ENCODE measurements around the gene PCDH17.

The PCDH17 gene

GRCh38 chr13:57631596-57632275, at the start of gene PCDH17:
Gene PCDH17, plus strand, starts transcription at chr13:57631744. Its CDS starts 803 bp downstream, at chr13:57632547.
- DNase-seq: peak in 1 of 2 donors; percentile 1

GRCh38 chr13:57582032-57582431, 49.5 kb upstream of the PCDH17 start:
- no peak for DNase-seq

- no peak for DNase-seq
Measured at GRCh38 chr13:57583529-57583928, 48.0 kb upstream of the PCDH17 start.

- no peak for DNase-seq
Measured at GRCh38 chr13:57588639-57589038, 42.9 kb upstream of the PCDH17 start.

- no peak for DNase-seq
Measured at GRCh38 chr13:57595775-57596174, 35.8 kb upstream of the PCDH17 start.

GRCh38 chr13:57601536-57601935, 30.0 kb upstream of the PCDH17 start:
- no peak for DNase-seq

GRCh38 chr13:57604442-57604841, 27.1 kb upstream of the PCDH17 start:
- DNase-seq: no peak

- no peak for DNase-seq
Measured at GRCh38 chr13:57611969-57612368, 19.6 kb upstream of the PCDH17 start.

- DNase-seq: no peak
Measured at GRCh38 chr13:57612568-57612967, 19.0 kb upstream of the PCDH17 start.

GRCh38 chr13:57624565-57625435, 6.7 kb upstream of the PCDH17 start:
- no peak for DNase-seq

GRCh38 chr13:57627663-57628062, 3.9 kb upstream of the PCDH17 start:
- no peak for DNase-seq

- DNase-seq: peak in 1 of 2 donors; percentile 1
Measured at GRCh38 chr13:57629391-57629804, 2.1 kb upstream of the PCDH17 start.

GRCh38 chr13:57629821-57630235, 1.7 kb upstream of the PCDH17 start:
- peak; percentile 27 to 42 for DNase-seq

GRCh38 chr13:57630661-57631595, 616 bp upstream of the PCDH17 start:
- DNase-seq: peak in 1 of 2 donors; percentile 8

GRCh38 chr13:57632276-57633140, 964 bp downstream of the PCDH17 start:
- peak in 1 of 2 donors; percentile 1 for DNase-seq

GRCh38 chr13:57633141-57633949, 1.8 kb downstream of the PCDH17 start:
- DNase-seq: peak in 1 of 2 donors; percentile 1

- DNase-seq: no peak
Measured at GRCh38 chr13:57633950-57634838, 2.6 kb downstream of the PCDH17 start.

- DNase-seq: no peak
Measured at GRCh38 chr13:57634839-57635165, 3.3 kb downstream of the PCDH17 start.

- DNase-seq: no peak
Measured at GRCh38 chr13:57635541-57636085, 4.1 kb downstream of the PCDH17 start.

GRCh38 chr13:57636816-57637215, 5.3 kb downstream of the PCDH17 start:
- no peak for DNase-seq

Data from stimulated activated CD4-positive, alpha-beta T cell treated with anti-CD3 and anti-CD28 coated beads, Interleukin-2, amount 100 ng/mL, for 24 hours (primary cell).